Jurkat, Clone E6-1 (cell line): ENCODE results near the gene SEPTIN8.
A peak's percentile ranks its signal among the peaks of the same experiment; 100 is the strongest.
"Not testable (repeated sequence)": the region's sequence is repeated elsewhere in the genome, so short reads cannot be mapped to it uniquely, and the experiment has no call there.

ENCODE experiments used
- DNase-seq: peaks from one replicate; pipeline ENCODE4 v3.0.0-alpha.2; 2011; ENCODE audit warnings: low read depth, low spot score
- H3K4me3 ChIP-seq: 2 replicates; pipeline ENCODE4 v1.5.1; 2011; ENCODE audit warnings: mild to moderate bottlenecking, low read length, control low read depth, moderate library complexity

Gene SEPTIN8

DNA sequence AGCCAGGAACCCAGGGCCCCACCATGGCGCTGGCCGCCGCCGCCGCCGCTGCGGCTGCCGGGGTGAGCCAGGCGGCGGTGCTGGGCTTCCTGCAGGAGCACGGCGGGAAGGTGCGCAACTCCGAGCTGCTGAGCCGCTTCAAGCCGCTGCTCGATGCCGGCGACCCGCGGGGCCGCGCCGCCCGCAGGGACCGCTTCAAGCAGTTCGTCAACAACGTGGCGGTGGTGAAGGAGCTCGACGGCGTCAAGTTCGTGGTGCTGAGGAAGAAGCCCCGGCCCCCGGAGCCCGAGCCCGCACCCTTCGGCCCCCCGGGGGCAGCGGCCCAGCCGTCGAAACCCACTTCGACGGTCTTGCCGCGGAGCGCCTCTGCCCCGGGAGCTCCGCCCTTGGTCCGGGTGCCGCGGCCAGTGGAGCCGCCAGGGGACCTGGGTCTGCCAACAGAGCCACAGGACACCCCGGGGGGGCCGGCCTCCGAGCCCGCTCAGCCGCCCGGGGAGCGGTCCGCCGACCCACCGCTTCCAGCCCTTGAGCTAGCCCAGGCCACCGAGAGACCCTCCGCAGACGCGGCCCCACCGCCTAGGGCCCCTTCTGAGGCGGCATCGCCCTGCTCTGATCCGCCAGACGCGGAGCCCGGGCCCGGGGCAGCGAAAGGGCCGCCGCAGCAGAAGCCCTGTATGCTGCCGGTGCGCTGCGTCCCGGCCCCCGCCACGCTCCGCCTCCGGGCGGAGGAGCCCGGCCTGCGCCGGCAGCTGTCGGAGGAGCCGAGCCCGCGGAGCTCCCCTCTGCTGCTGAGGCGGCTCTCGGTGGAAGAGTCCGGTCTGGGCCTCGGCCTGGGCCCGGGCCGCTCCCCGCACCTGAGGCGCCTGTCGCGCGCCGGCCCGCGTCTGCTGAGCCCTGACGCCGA, 36.8 kb upstream of the SEPTIN8 start:
- H3K4me3 ChIP-seq, result peak overlapping the region; percentile 41
- no peak for DNase-seq

DNA sequence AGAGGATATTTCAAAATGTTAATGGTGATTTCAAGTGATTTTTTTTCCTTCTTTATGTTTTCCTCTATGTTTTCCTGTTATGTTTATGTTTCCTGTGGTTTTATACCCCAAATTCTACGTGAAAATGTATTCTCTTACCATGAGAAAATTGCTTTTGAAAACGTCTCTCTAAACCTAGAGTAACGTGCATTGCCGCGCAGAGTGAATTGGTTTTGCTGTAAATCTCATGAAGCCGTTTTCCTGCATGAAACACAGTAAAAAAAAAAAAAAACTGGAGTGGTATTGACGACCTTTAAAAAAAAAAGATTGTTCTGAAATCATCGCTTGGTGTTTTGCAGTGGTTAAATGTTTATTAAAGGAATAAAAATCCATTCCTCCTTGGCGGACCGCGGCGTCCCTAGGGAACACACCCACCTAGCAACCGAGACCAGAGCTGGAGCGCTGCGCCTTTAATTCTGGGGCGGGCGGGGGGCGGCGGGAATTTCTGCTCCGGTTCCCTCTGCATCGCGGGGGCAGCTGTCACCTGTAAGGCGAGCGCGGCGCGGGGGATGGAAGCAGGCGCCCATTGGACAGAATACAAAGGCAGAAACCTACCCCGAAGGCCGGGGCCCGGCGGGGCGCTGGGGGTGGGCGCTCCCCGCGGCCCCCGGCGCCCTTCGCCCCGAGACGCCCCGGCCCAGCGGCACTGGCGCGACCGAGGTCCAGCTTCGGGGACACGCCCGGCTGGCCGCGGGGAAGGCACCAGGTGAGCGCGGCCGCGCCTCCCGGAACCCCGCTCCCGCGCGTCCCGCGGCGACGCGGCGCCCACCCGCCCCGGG, 36.0 kb upstream of the SEPTIN8 start, which contains the start of gene SOWAHA:
Gene SOWAHA, plus strand, starts transcription at position 522 of the 818 bp plus-strand sequence. CDS start 320 bp downstream, outside the sequence.
- H3K4me3 ChIP-seq, result peak within 1 kb of the TSS; percentile 41
- no peak for DNase-seq

DNA sequence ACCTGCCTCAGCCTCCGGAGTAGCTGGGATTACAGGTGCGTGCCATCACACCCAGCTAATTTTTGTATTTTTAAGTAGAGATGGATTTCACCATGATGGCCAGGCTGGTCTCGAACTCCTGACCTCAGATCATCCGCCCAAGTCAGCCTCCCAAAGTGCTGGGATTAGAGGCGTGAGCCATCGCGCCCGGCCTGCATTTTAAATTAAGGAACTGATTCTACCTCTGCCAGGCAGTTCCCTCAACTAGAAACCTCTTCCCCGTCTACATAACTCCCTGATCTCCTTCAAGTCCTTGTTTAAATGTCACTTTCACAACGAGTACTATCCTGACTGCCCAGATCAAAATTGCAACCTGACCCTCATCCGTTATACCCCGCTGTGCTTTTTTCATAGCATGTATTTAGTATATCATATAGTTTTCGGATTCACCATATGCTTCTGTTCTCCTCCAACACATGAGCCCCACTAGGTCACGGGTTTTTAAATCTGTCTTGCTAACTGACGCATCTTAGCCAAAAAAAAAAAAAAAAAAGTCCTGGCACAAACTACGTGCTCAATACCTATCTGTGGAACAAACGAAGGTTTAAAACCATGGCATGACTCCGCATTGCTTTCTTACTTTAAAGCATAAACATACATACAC, 35.2 kb upstream of the SEPTIN8 start:
- H3K4me3 ChIP-seq, result no peak overlapping the region
- no peak for DNase-seq

DNA sequence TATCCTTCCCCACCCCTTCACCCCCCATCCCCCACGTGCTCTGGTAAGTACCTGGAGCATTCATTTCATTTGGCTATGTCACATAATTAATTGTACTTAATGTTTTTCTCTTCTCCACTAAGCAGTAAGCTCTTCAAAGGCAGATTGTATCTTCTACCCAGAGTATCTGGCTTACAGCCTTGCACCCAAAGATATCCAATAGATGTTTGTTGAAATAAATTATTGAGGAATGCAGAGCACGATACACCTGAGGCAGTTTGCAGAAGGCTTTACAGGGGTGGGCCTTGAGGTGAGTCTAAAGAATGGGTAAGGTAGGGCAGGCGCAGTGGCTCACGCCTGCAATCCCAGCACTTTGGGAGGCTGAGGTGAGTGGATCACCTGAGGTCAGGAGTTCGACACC, 33.6 kb upstream of the SEPTIN8 start:
- no peak for DNase-seq

DNA sequence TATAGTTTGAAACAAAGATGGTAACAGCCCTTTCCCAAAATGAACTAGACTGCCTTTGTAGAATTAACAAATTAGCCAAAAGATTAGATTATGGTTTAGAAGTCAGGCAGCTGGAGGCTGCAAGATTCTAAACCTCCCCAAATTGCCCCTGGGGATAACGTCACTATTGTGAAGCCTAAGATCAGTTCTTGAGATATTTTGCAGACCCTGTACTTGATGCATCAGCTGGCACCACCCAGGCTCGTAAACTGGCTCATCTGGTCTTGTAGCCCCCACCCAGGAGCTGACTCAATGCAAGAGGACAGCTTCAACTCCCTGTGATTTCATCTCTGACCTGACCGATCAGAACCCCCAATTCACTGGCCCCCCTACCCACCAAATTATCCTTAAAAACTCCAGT, 31.8 kb upstream of the SEPTIN8 start:
- DNase-seq, result no peak
- no peak overlapping the region for H3K4me3 ChIP-seq

More for the DNA sequence above, 33.6 kb upstream of the SEPTIN8 start:
- H3K4me3 ChIP-seq, result no peak overlapping the region

DNA sequence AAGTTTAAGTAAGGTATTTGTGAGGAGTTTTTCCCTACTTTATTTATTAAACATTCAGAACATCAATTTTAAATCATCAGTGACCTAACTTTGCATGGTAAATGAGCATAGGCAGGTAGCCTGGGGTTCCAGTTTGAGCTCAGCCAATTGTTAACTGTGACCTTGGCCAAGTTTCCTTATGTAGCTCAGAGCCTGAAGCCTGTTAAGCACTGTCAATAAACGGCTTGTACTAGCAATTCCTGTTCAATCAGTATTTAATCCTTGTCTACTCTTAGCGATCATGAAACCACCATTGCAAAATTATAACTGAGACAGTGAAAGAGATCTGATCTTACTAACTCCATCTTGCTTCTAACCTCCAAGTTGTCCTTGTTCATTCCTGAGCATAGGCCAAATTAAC, 31.4 kb upstream of the SEPTIN8 start:
- DNase-seq, result no peak
- no peak overlapping the region for H3K4me3 ChIP-seq

DNA sequence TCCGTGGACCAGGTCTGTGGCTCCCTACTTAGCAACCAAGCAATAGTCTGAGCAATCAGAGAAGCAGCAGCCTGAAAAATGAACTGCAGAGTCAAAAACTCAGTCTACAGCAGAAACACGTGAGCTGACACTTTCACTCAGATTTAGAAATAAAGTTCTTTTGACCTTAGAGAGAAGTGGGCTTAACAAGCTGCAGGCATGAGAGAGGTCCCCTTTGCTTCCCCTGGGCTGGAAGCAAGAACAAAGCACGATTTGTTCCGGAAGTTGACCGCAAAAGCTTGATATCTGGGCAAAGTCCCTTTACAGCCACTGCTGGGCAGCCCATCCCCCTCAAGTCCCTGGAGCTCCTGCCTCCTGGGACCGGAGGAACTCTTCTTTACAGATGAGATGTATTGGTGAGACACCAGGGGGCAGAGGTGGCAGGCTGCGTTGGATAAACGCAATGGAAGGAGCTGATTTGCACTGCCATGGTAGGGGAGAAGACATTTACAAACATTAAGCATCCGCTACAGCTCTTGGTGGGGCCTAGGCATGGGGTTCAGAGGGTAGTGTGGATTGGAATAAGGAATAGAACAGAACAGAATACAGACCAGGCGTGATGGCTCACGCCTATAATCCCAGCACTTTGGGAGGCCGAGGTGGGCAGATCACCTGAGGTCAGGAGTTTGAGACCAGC, 30.3 kb upstream of the SEPTIN8 start:
- H3K4me3 ChIP-seq, result no peak overlapping the region
- DNase-seq, result no peak

DNA sequence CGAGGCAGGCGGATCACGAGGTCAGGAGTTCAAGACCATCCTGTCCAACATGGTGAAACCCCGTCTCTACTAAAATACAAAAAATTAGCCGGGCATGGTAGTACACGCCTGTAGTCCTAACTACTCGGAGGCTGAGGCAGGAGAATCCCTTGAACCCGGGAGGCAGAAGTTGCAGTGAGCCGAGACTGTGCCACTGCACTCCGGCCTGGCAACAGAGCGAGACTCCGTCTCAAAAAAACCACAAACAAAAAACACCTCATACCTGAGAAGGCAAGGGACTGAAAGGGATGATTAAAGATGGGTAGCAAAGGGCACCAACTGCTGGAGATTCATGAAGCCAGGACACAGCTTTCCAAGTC, 29.7 kb upstream of the SEPTIN8 start:
- DNase-seq, H3K4me3 ChIP-seq: not testable (repeated sequence)

DNA sequence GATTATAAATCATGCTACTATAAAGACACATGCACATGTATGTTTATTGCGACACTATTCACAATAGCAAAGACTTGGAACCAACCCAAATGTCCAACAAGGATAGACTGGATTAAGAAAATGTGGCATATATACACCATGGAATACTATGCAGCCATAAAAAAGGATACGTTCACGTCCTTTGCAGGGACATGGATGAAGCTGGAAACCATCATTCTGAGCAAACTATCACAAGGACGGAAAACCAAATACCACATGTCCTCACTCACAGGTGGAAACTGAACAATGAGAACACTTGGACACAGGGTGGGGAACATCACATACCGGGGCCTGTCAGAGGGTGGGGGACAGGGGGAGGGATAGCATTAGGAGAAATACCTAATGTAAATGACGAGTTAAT, 28.8 kb upstream of the SEPTIN8 start:
- not testable (repeated sequence) for DNase-seq, H3K4me3 ChIP-seq

DNA sequence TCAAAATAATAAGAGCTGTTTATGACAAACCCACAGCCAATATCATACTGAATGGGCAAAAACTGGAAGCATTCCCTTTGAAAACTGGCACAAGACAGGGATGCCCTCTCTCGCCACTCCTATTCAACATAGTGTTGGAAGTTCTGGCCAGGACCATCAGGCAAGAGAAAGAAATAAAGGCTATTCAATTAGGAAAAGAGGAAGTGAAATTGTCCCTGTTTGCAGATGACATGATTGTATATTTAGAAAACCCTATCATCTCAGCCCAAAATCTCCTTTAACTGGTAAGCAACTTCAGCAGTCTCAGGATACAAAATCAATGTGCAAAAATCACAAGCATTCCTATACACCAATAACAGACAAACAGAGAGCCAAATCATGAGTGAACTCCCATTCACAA, 27.2 kb upstream of the SEPTIN8 start:
- not testable (repeated sequence) for H3K4me3 ChIP-seq, DNase-seq

DNA sequence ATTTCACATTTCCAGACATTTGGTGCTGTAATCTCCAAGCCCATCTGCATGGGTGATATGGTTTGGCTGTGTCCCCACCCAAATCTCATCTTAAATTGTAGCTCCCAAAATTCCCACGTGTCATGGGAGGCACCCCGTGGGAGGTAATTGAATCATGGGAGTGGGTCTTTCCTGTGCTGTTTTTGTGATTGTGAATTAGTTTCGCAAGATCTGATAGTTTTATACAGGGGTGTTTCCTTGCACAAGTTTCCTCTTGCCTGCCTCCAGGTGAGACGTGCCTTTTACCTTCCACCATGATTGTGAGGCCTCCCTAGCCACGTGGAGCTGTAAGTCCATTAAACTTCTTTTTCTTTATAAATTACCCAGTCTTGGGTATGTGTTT, 25.6 kb upstream of the SEPTIN8 start:
- H3K4me3 ChIP-seq, DNase-seq: not testable (repeated sequence)

DNA sequence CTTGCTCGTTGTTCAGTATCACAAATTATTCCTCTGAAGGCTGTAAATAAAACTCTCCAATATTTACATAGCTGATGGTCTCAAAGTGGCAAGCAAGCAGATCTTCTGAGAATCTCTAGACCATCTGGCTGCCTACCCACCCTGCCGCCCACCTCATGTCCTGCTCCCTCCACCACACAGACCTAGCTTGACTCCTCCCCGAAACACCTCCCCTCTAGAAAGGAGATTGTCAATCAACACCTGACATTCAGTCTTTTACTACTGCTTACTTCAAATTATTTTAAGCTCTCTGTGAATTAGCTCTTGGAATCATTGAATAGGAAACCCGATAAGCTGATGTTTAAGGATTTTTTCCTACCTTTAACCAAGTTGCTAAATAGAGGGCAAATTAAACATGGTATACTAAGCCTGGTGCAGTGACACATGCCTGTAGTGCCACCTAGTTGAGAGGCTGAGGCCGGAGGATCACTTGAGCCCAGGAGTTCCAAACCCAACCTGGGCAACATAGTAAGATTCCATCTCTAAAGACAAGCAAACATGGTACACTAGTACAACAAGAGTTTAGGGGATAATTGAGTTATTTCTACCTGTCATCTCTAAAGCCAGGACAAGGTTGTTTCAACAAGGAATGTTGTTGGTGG, 25.1 kb upstream of the SEPTIN8 start:
- H3K4me3 ChIP-seq, result no peak overlapping the region
- DNase-seq, result no peak

DNA sequence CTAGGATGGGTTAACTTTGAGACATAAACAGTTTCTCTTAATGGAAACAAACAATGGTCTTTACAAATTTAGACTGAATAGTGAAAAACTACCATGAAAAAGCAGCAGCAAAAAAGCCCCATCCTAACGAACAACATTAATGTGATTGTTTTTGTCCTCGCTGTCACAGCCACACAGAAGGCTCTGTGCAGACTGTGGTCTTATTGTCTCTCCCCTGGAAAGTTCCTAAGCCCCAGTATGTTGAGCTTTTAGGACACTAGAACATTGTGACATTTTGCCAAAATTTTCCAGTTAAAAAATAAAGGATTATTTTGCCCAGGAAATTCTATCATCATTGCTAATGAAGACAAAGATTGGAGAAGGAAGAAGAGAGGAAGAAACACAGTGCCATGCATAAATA, 23.5 kb upstream of the SEPTIN8 start:
- no peak overlapping the region for H3K4me3 ChIP-seq
- DNase-seq, result no peak

DNA sequence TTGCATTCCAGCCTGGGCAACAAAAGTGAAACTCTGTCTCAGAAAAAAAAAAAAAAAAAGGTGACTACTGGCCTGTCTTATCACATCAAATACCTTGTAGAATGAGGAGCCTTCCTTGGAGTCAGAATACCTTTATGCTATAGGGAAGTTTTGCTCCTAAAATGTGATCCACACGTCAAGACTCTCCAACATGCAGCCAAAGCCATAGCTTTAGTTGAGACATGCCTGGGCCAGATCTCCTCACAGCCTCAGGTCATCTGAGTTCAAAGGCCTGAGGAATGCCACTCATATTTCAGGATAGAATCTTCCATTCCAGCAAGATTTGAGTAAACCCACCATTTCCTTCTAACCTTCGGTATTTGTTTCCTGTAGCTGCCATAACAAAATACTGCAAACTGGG, 22.4 kb upstream of the SEPTIN8 start:
- no peak for DNase-seq
- no peak overlapping the region for H3K4me3 ChIP-seq

DNA sequence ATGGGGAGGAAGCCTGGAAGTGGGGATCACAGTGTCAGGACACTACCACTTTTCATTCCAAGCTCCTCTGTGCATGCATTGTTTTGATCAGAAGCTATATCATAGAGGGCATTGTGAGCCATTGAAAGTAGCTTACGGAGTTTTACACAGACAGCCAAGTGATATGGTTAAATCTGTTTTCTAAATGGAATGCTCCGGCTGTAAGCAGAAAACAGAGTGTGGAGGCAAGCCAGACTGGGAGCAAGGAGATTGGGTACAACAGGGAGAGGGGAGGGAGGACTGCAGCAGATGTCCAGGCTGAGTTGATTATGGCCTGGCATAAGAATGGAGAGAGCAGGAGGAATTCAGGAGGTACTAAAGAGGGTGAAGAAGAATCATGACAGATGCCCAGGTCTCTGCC, 20.6 kb upstream of the SEPTIN8 start:
- no peak for DNase-seq
- no peak overlapping the region for H3K4me3 ChIP-seq

DNA sequence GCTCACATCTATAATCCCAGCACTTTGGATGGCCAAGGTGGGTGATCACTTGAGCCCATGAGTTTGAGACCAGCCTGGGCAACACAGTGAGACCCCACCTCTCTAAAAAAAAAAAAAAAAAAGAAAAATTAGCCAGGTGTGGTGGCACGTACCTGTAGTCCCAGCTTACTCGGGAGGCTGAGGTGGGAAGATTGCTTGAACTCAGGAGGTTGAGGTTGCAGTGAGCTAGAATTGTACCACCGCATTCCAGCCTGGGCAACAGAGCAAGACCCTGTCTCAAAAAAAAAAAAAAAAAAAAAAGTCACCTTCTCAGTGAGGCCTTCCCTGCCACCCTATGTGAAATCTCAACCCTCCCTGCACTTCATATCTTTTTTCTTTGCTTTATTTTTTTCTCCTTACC, 14.0 kb upstream of the SEPTIN8 start:
- H3K4me3 ChIP-seq, result no peak overlapping the region
- no peak for DNase-seq

DNA sequence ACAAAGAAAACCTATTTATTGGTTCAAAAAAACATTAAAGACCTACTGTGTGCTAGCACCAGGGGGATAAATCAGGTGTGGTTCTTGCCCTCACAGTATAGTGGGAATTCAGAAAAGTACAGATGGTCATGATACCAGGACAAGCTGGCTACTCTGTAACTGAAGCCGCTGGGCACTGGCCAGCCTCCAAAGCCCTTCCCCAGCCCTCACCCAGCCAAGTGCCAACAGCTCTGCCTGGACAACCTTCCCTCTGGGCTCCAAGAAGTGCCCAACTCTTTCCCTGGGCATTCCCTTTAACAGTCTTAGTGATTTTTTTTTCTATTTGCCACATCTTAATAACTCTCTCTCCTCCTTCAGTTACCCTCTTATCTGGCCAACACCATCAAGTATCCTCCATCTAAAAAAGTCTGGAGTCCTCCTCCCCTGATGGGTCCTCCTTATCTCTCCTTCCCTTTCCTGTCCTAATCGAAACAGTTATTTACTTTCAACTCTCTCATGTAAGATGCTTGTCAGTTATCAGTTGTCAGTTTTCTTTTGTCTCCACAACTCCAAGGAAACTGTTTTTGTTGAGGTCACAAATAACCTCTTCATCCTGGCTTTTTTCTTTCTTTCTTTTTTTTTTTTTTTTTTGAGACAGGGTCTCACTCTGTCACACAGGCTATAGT, 13.3 kb upstream of the SEPTIN8 start:
- H3K4me3 ChIP-seq, result no peak overlapping the region
- no peak for DNase-seq
